HTERT RPE-1 (cell line): ENCODE results near the gene SOD2.
"Not testable (repeated sequence)": the region's sequence is repeated elsewhere in the genome, so short reads cannot be mapped to it uniquely, and the experiment has no call there.

Experiments
- in situ Hi-C: fragments of 300-500 bp; cut with MboI; formaldehyde crosslinking; loops from 4 replicates; pipeline ENCODE4 v1.14.3; 2020; ENCODE audit warnings: low sequenced_read_pairs

The SOD2 gene

DNA sequence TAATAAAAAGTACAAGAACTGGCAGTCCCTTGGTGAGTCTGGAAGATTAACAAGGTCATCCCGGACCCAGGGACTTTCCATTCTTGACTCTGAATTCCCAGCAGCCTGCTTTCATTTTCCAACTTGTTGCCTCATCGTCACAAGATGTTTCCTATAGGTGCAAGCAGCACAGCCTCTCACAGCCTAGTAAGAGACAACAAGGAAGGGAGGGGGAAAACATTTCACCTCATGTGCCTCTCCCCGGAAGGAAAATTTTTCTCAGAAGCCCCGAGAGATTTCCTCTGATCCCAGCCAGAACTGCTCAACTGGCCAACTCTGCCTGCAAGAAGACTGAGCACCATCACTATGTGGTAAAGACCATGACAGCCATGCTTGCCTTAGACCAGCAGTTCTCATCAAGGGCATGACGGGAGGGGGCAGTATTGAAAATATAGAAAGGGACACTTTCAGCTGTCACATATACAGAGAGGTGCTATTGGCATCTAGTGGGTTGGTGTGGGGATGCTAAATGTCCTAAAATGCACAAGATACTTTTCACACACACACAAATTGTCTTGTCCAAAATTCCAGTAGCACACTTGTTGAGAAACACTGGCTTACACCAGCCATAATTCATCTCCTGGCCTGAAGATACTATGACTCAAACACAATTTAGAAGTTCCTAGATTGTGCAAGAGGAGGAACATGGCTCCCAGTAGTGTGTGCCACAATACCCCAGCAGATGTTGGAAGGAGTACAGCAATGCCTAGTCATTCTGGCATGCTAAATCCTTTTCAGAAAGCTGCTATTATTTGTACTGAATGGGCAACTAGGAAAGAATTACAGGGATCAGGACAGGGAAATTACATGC lies 23.4 kb upstream of the SOD2 start:
- in situ Hi-C loops, result no loop called here

- in situ Hi-C loops, result no loop called here
These were observed 22.6 kb upstream of the SOD2 start for GRCh38 chr6:159715605-159716004.

DNA sequence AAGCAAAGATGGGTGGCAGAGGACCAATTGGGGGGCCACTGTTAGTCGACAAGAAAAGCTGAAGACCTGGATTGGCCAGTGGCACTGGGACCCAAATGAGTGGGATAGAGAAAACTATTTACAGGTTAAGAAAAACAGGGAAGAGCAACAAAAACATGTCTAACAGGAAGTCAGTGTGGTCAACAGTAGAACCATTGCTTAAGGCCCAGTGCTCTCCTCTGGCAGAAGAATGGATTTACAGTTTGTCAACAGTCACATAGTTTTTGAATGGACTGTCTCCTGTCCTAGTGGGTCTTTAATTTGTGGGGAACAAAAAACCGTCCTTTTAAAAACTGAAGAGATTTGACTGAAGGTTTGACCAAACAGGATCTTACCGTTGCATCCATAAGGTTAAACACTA lies 22.1 kb upstream of the SOD2 start:
- in situ Hi-C loops, result no loop called here

DNA sequence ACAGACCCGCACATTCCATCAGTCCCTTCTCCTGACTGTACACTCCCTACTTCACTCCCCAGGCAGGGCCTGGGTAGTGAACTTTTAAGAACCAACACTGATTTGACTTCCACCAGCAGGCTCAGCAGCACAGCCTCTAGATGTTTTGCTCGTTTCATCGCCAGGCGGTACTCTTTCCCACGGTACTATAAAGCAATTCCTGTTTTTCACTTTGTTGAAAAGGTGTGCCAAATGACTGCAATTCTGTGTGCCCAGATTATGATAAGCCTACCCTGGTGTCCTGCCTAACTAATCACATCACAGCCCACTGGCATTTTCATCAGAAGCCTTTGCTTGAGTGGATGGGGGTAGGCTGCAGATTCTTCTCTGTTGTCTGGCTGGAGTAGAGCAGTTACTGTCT lies 21.4 kb upstream of the SOD2 start:
- in situ Hi-C loops, result no loop called here

GRCh38 chr6:159713984-159714383 lies 20.9 kb upstream of the SOD2 start:
- in situ Hi-C loops, result no loop called here

- in situ Hi-C loops, result not testable (repeated sequence)
These were observed 19.3 kb upstream of the SOD2 start for GRCh38 chr6:159712389-159712788.

DNA sequence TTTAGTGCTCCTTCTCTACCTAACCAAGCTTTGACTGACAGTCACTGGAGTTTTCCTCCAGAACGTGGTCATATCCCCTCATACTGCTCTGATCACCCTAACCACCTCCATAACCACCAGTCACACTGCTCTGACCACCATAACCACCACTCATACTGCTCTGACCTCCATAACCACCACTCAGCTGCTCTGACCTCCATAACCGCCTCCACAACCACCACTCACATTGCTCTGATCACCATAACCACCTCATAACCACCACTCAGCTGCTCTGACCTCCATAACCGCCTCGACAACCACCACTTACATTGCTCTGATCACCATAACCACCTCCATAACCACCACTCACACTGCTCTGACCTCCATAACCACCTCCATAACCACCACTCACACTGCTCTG lies 17.6 kb upstream of the SOD2 start:
- in situ Hi-C loops, result not testable (repeated sequence)

- in situ Hi-C loops, result no loop called here
These were observed 8.5 kb upstream of the SOD2 start for GRCh38 chr6:159701413-159701999.

- in situ Hi-C loops, result no loop called here
These were observed 7.9 kb upstream of the SOD2 start for GRCh38 chr6:159700970-159701369.

- in situ Hi-C loops, result no loop called here
These were observed 2.9 kb upstream of the SOD2 start for GRCh38 chr6:159695984-159696383.

DNA sequence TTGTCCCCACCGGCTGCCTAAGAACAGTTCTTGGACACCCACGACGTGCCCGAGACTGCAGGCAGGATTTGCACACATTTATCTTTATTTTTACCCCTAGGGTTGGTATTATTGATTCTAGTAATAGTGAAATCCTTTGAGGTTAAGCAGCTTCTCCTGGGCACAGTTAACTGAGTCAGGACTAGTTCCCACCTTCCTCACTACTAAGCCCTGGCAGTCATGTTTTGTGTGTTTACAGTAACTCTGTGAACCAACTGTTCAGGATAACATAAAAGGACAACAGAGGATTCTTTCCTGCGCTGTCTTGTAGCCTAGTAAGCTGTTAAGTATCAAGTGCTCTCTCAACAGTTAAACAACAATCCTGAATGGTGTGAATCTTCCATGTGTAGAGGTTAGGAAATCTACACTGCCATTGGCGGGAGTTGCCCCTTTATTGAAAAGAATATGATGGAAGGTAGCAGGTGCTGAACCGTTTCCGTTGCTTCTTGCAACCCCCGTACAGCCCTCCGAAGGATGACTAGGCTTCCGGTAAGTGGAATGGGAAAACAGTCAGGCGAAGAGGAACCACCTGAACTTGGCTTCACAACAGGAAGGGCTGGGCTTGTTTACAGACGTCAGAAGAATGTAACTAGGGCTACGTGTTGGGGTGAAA lies 979 bp upstream of the SOD2 start:
- in situ Hi-C loops, result no loop called here

DNA sequence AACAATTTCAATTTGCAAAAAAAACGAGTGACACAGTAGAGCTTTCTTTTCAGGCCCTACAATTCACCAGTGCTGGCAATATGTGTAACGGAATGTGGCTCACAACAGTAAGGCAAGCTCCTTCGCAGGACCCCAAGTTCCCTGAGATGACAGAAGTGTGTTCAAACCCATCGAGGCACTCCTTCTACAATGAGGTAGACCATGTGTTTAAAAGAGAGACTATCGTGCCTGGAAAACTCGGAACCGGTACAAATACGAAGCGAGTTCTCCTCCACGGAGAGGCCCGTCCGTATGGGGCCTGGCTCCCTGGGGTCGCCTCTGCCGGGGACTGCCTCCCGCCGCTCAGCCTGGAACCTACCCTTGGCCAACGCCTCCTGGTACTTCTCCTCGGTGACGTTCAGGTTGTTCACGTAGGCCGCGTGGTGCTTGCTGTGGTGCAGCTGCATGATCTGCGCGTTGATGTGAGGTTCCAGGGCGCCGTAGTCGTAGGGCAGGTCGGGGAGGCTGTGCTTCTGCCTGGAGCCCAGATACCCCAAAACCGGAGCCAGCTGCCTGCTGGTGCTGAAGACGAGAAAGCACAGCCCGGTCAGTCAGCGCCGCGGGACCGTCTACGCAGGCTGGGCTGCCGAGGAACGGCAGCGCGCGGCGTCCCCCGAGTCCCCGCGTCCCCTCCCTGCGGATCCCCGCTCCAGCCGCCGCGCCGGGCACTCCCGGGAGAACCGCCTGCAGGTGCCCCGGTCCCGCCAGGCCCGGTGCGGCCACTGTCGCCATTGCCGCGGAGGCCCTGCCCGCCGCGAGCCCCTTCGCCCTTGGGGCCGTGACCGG lies 526 bp downstream of the SOD2 start:
- in situ Hi-C loops, result no loop called here

DNA sequence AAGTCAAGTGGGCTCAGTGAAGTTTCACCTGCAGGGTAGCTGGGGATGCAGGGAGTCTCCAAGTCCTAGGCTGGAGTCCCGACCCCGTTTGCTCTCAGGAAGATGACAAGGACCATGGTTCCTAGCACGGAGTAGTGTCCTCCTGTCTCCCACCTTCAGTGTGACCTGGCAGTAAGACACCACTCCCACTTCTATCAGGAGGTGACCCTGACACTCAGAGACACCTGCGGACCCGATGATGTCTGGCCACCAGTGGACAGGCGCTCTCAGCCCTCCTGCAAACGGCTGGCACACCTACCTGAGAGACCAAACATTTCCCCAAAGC lies 1.1 kb downstream of the SOD2 start:
- in situ Hi-C loops, result no loop called here

- in situ Hi-C loops, result no loop called here
These were observed 1.7 kb downstream of the SOD2 start for GRCh38 chr6:159691133-159691962.

GRCh38 chr6:159690135-159690534 lies 2.9 kb downstream of the SOD2 start:
- in situ Hi-C loops, result not testable (repeated sequence)

DNA sequence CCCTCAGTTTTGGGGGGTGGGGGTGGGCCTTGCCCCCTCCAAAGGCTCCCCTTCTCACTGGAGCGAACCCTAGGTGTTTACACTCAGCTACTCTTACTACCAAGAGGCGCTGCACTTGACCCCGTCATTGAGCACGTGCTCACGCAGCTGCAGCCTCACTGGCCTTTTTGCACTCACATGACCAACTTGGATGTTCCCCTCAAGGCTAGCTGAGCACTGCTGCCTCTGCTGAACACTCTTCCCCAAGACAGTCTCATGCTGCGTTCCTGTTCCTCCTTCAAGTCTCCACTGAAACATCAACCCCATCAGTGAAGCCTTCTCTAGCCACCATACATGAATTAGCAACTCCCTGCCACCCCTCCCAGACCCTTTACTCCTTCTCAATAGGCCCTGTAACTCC lies 4.0 kb downstream of the SOD2 start:
- in situ Hi-C loops, result no loop called here

DNA sequence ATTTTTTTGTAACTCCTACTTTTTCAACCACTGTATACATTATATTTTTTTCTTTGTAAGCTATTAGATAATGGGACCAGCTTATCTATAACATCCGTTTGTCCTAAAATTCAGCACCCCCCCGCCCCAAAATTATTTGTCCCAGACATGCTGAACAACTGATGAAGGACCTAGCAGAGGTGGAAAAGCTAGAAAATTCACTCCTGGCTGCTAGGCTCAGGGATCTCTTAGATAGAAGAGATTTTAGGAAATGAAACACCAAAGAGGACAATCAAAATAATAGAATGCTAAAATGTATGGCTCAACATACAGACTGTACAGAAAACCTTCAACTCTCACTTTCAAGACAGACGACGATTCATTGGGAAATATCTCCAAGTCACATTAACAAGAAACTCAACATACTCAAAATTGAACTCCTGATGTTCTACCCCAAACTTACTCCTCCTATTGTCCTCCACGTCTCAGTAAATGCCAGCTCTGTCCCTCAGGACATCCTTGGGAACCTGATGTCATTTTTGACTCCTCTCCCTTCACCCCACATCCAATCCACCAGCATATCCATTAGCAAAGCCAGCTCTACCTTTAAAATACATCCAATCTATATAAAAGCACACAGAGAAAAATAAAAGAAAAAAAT lies 4.7 kb downstream of the SOD2 start:
- in situ Hi-C loops, result no loop called here

GRCh38 chr6:159687341-159687740 lies 5.7 kb downstream of the SOD2 start:
- in situ Hi-C loops, result no loop called here

DNA sequence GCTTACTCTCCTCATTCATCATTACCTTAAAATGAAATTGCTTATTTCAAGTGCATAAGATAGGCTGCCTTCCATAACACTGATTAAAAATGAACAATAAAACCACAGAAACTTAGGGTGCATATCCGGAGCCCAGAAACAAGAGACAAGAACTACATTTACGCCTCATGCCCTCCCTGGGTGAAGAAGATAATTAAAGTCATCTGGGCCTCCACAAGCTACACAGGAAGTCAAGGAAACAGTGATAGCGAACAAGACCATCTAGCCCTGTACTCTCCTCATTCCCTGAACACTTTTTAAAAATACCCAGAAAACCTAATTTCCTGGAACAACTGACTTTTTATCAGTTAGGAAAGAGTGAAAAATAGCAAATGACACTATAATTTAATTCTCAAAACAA lies 6.3 kb downstream of the SOD2 start:
- in situ Hi-C loops, result no loop called here

DNA sequence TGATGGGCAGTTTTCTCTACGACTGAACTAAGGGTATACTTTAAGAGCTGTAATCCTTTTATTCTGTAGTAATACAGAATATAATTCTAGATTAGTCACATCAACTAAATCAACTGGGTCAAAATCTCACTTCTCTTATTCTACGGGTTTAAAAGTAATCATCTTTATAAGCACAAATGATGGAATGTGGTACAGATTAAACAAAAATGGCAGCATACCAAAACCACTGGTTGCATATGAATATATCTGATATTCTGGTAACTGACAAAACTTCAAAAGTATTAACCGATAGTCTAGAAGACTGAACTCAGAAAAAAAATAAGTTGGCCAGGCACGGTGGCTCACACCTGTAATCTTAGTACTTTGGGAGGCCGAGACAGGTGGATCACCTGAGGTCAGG lies 7.0 kb downstream of the SOD2 start:
- in situ Hi-C loops, result no loop called here
